Prostate gland (tissue), 2 donors: Measurements from ENCODE around the gene RGPD8.

Experiments
- CTCF ChIP-seq, 4 experiments: fragments of 200-600 bp in 2 of 4; fragments of 450-650 bp in 2 of 4; sonication (generic) in 2 of 4; IDR thresholded peaks; 1 replicate in 3 of 4; 2 replicates in 1 of 4; pipeline ENCODE4 v1.5.1; 2016 to 2019; ENCODE audit warnings: antibody characterized with exemption in 4 of 4, mild to moderate bottlenecking in 2 of 4, moderate library complexity in 2 of 4
- POLR2AphosphoS5 ChIP-seq: sonication (generic); formaldehyde crosslinking; IDR thresholded peaks from one replicate; pipeline ENCODE4 v1.6.1; 2017; ENCODE audit warnings: antibody characterized with exemption

GRCh38 chr2:112481050-112481527, 47.6 kb upstream of the RGPD8 start:
- peak; percentile 59 for TF ChIP-seq POLR2AphosphoS5
- TF ChIP-seq CTCF (IDR thresholded peaks at IDR 0.05) = peak in 3 of 4 experiments; percentile 53 to 76 (median 73)
